Gastrocnemius medialis (tissue), 4 donors: ENCODE measurements around the gene TPRG1L. TPM values are rescaled to one million over a fixed set of nuclear protein-coding genes. Genes with fewer than 3 reads are reported as not detected.

Source experiments
- ATAC-seq, 2 donors: fragments of 150-250 bp; one replicate each; pipeline ENCODE4 v1.9.1; 2016
- DNase-seq, 2 donors: peaks; one replicate each; pipeline ENCODE4 v3.0.0-alpha.2; 2019
- H3K27ac ChIP-seq, 4 donors: fragments of 200-600 bp; sonication (generic); 1 replicate in 1 of 4; 2 replicates in 3 of 4; pipeline ENCODE4 v1.5.1; 2016 to 2018; ENCODE audit warnings: mild to moderate bottlenecking in 2 of 4, moderate library complexity in 1 of 4
- H3K27me3 ChIP-seq, 3 donors: fragments of 200-600 bp; sonication (generic) in 2 of 3; 1 replicate in 1 of 3; 2 replicates in 2 of 3; pipeline versions ENCODE4 v1.5.1 to v1.6.0; 2016 to 2019; ENCODE audit warnings: mild to moderate bottlenecking in 1 of 3, moderate library complexity in 1 of 3
- H3K36me3 ChIP-seq, 2 donors: fragments of 200-600 bp; sonication (generic) in 1 of 2; one replicate each; pipeline ENCODE4 v1.5.1; 2017 to 2018
- H3K4me1 ChIP-seq, 2 donors: fragments of 200-600 bp; sonication (generic) in 1 of 2; one replicate each; pipeline ENCODE4 v1.5.1; 2016 to 2017; ENCODE audit warnings: mild to moderate bottlenecking in 2 of 2
- H3K4me3 ChIP-seq, 4 donors: fragments of 200-600 bp; sonication (generic) in 3 of 4; 1 replicate in 1 of 4; 2 replicates in 3 of 4; pipeline ENCODE4 v1.5.1; 2016 to 2019; ENCODE audit warnings: mild to moderate bottlenecking in 2 of 4
- H3K9me3 ChIP-seq, 3 donors: fragments of 200-600 bp; sonication (generic) in 2 of 3; 1 replicate in 1 of 3; 2 replicates in 2 of 3; pipeline ENCODE4 v1.5.1; 2016 to 2019
- POLR2A ChIP-seq, 2 donors: fragments of 450-650 bp; IDR thresholded peaks; one replicate each; pipeline ENCODE4 v1.6.1; 2017; ENCODE audit warnings: antibody characterized with exemption in 2 of 2, mild to moderate bottlenecking in 2 of 2, moderate library complexity in 2 of 2
- in situ Hi-C, 4 donors: fragments of 200-750 bp; cut with MboI; loops; one replicate each; pipeline versions ENCODE4 v1.15.0 to v1.8.0; 2017; ENCODE audit warnings: low sequenced_read_pairs in 4 of 4
- intact Hi-C: fragments of 100-400 bp; cut with DNase I; formaldehyde crosslinking; loops from one replicate; pipeline ENCODE4 v1.15.1; 2023; ENCODE audit warnings: low total_unique reads
- total RNA-seq, 4 donors: library from RNA; depleted of rRNA; stranded (reverse); fragments of >200 nt; gene quantifications; one replicate each; pipeline versions ENCODE4 v1.1.0 to v1.2.3, GENCODE V29; 2016
- TF ChIP-seq, protein P1 (sequence below), 5 experiments: fragments of 450-650 bp in 3 of 5; fragments of 200-600 bp in 2 of 5; sonication (generic) in 2 of 5; IDR thresholded peaks in 4 of 5; conservative IDR thresholded peaks in 1 of 5; 1 replicate in 4 of 5; 2 replicates in 1 of 5; pipeline ENCODE4 v1.5.1; 2016 to 2019; ENCODE audit warnings: antibody characterized with exemption in 5 of 5, mild to moderate bottlenecking in 3 of 5, moderate library complexity in 3 of 5

TPRG1L gene
- total RNA-seq, 4 donors from 2014 or later = 25.3 to 38.7 (median 30.0) TPM

DNA sequence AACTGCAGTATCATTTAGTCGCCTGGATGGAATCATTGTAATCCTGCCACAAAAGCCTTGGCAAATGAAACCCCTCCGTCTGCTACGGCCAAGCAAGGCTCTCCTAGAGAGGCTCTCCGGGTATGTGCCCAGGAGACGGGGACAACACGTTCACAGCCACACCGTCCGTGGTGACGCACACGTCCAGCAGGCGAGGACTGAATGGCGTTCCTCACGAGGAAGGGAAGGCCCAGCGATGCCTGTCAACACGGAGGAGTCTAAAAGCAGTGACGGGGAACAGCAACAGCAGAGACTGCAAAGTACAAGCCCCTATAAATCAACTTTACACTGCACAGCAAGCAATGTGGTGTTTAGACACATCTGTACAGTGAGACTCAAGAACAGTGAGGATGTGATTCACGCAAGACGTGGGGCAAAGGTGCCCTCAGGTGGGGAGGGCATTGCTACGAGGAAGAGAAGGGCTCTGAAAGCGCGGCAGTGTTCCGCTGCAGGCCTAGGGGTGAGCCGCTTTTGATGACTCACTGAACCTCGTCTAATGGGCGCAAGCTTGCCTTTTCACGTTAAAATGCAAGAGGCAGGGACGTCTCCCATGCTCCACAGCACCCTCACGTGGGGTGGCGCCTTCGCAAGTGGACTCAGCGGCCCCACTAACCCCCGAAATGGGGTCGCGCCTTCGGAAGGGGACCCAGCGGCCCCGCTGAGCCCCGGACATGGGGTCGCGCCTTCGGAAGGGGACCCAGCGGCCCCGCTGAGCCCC, 18.3 kb downstream of the TPRG1L start:
- intact Hi-C loops = no loop called here
- DNase-seq = no peak

GRCh38 chr1:3644273-3644672, 19.5 kb downstream of the TPRG1L start:
- Histone ChIP-seq H3K9me3 (no peaks in the 10 kb centered on the region), H3K27me3 (no peaks in the 10 kb centered on the region), H3K4me3 (no peak overlapping the region), H3K4me1 (peaks cover 8 to 10% of the 10 kb centered on the region in 2 donors), H3K27ac (no peak overlapping the region), H3K36me3 (peaks cover 0 to 35% of the 10 kb centered on the region in 2 donors)
- TF ChIP-seq POLR2A (IDR thresholded peaks at IDR 0.05) = no peak
- TF ChIP-seq, protein P1, sequence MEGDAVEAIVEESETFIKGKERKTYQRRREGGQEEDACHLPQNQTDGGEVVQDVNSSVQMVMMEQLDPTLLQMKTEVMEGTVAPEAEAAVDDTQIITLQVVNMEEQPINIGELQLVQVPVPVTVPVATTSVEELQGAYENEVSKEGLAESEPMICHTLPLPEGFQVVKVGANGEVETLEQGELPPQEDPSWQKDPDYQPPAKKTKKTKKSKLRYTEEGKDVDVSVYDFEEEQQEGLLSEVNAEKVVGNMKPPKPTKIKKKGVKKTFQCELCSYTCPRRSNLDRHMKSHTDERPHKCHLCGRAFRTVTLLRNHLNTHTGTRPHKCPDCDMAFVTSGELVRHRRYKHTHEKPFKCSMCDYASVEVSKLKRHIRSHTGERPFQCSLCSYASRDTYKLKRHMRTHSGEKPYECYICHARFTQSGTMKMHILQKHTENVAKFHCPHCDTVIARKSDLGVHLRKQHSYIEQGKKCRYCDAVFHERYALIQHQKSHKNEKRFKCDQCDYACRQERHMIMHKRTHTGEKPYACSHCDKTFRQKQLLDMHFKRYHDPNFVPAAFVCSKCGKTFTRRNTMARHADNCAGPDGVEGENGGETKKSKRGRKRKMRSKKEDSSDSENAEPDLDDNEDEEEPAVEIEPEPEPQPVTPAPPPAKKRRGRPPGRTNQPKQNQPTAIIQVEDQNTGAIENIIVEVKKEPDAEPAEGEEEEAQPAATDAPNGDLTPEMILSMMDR (IDR thresholded peaks at IDR 0.05 in 4 of 5, conservative IDR thresholded peaks at IDR 0.05 in 1 of 5) = no peak
- in situ Hi-C loops (no loop called here), intact Hi-C loops (no loop called here)
- ATAC-seq = no peak
- no peak for DNase-seq

More for the DNA sequence above, 18.3 kb downstream of the TPRG1L start:
- Histone ChIP-seq H3K4me1 (no peaks in the 10 kb centered on the region), H3K4me3 (no peak overlapping the region), H3K27me3 (no peaks in the 10 kb centered on the region), H3K36me3 (peaks cover 0 to 44% of the 10 kb centered on the region in 2 donors), H3K9me3 (no peaks in the 10 kb centered on the region), H3K27ac (no peak overlapping the region)
- TF ChIP-seq, protein P1 (IDR thresholded peaks at IDR 0.05 in 4 of 5, conservative IDR thresholded peaks at IDR 0.05 in 1 of 5) = no peak
- no peak for TF ChIP-seq POLR2A (IDR thresholded peaks at IDR 0.05)
- no peak for ATAC-seq
- in situ Hi-C loops = no loop called here

- no peak for DNase-seq
- in situ Hi-C loops = no loop called here
- intact Hi-C loops = no loop called here
- no peak for ATAC-seq
- peaks cover 11 to 14% of the 10 kb centered on the region in 2 donors for H3K4me1 ChIP-seq
- H3K27me3 ChIP-seq = peaks cover 0 to 1% (median under 1%) of the 10 kb centered on the region in 3 donors
- no peak overlapping the region for H3K4me3 ChIP-seq
- TF ChIP-seq POLR2A (IDR thresholded peaks at IDR 0.05) = no peak
- TF ChIP-seq, protein P1 (IDR thresholded peaks at IDR 0.05 in 4 of 5, conservative IDR thresholded peaks at IDR 0.05 in 1 of 5) = no peak
- H3K27ac ChIP-seq = no peak overlapping the region
- no peaks in the 10 kb centered on the region for H3K9me3 ChIP-seq
- H3K36me3 ChIP-seq = peaks cover 0 to 25% of the 10 kb centered on the region in 2 donors
These were observed 20.4 kb downstream of the TPRG1L start for GRCh38 chr1:3645247-3645646.

DNA sequence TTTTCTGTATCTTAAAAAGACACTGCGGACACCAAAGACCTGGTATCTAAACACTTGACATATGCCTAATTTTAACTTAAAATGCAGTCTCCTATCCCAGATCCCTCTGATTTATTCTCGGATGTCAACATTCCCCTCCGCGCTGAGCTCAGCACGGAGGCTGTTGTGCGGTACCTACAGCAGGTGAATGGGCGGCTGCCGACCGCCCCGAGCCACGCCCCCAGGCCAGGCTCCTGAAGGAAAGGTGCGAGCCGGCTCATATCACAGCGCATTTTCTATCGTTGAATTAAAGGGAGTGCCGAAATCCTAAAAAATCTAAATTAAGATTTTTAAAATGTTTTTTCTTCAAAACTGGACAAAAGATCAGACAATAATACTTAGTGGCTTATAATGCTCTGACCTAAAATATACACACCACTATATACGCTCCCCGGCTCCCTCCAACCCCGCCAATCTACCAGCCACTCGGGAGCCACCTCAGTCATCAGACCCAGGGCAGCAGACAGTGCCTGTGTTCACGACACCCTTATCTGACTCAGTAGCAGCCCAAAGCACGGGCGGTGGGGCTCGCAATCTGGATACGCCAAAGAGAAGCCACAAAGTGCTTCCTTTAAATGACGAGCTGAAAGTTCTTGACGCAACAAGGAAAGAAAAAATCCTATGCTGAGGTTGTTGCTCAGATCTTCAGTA, 21.0 kb downstream of the TPRG1L start:
- H3K27ac ChIP-seq = no peak overlapping the region
- ATAC-seq = no peak
- H3K4me1 ChIP-seq = peaks cover 11 to 20% of the 10 kb centered on the region in 2 donors
- TF ChIP-seq, protein P1 (IDR thresholded peaks at IDR 0.05 in 4 of 5, conservative IDR thresholded peaks at IDR 0.05 in 1 of 5) = no peak
- no peak for TF ChIP-seq POLR2A (IDR thresholded peaks at IDR 0.05)
- peaks cover 0 to 24% of the 10 kb centered on the region in 2 donors for H3K36me3 ChIP-seq
- intact Hi-C loops (no loop called here), in situ Hi-C loops (no loop called here)
- H3K9me3 ChIP-seq = no peaks in the 10 kb centered on the region
- H3K27me3 ChIP-seq = peaks cover 5 to 7% (median 6%) of the 10 kb centered on the region in 3 donors
- no peak overlapping the region for H3K4me3 ChIP-seq
- DNase-seq = no peak
